IMR-90 (cell line): ENCODE measurements around the gene JADE2. TPM values are rescaled to one million over a fixed set of nuclear protein-coding genes. Genes with fewer than 3 reads are reported as not detected.
A peak's percentile ranks its signal among the peaks of the same experiment; 100 is the strongest.

Experiments
- ATAC-seq: fragments of 200-7000 bp; cut with Tn5 transposase; 2 replicates; pipeline ENCODE4 v1.9.1; 2020; ENCODE audit warnings: low read depth, mild to moderate bottlenecking, moderate library complexity
- Bru-seq: library from RNA; stranded (reverse); fragments of 400-500 nt; gene quantifications from one replicate; lab custom pipeline; 2021; lab: Mats Ljungman, UMichigan
- BruChase-seq, 2 experiments: library from RNA; stranded (reverse); fragments of 400-500 nt; gene quantifications; one replicate each; lab custom pipeline; 2021; lab: Mats Ljungman, UMichigan
- BruUV-seq: library from RNA; stranded (reverse); fragments of 400-500 nt; replicated peaks from 2 replicates; lab custom pipeline; 2021; lab: Mats Ljungman, UMichigan
- CTCF ChIA-PET: fragments of 300-600 bp; formaldehyde crosslinking; extraction: SDS; loops from one replicate; lab custom pipeline; 2021; ENCODE audit warnings: antibody characterized with exemption; lab: Yijun Ruan, JAX
- POLR2A ChIA-PET: fragments of 300-600 bp; sonication (Branson Sonifier 250); formaldehyde crosslinking; loops from one replicate; lab custom pipeline; 2022; ENCODE audit warnings: antibody characterized with exemption; ENCODE audit not compliant: unreplicated experiment; lab: Charles Lee
- DNase-seq: peaks from one replicate; pipeline ENCODE4 v3.0.0; 2013
- H2AFZ ChIP-seq: replicated peaks from 2 replicates; pipeline ENCODE3; 2013; ENCODE audit warnings: low read length, mild to moderate bottlenecking; ENCODE audit not compliant: poor library complexity
- H2AK5ac ChIP-seq: 2 replicates; pipeline ENCODE4 v1.6.1; 2013; ENCODE audit warnings: low read depth, low read length, inconsistent platforms
- H2AK9ac ChIP-seq: replicated peaks from 2 replicates; pipeline ENCODE3; 2013; ENCODE audit warnings: mild to moderate bottlenecking, low read depth, low read length, moderate library complexity; ENCODE audit not compliant: poor library complexity
- H2BK120ac ChIP-seq: 2 replicates; pipeline ENCODE4 v1.6.1; 2013; ENCODE audit warnings: low read depth, low read length, inconsistent platforms
- H2BK15ac ChIP-seq: 3 replicates; pipeline ENCODE4 v1.6.1; 2013; ENCODE audit warnings: low read depth, low read length, inconsistent platforms
- H2BK20ac ChIP-seq: 2 replicates; pipeline ENCODE4 v1.6.1; 2013; ENCODE audit warnings: low read depth, mild to moderate bottlenecking, inconsistent platforms, low read length, moderate library complexity
- H2BK5ac ChIP-seq: 2 replicates; pipeline ENCODE4 v1.6.1; 2013; ENCODE audit warnings: mild to moderate bottlenecking, low read depth, low read length, inconsistent platforms; ENCODE audit not compliant: poor library complexity, severe bottlenecking
- H3K14ac ChIP-seq: replicated peaks from 2 replicates; pipeline ENCODE4 v1.6.1; 2013; ENCODE audit warnings: low read depth, low read length, inconsistent platforms
- H3K18ac ChIP-seq: 2 replicates; pipeline ENCODE4 v1.6.1; 2013; ENCODE audit warnings: low read depth, low read length, control low read depth
- H3K23ac ChIP-seq: 2 replicates; pipeline ENCODE4 v1.6.1; 2013; ENCODE audit warnings: low read depth, low read length, inconsistent platforms
- H3K27ac ChIP-seq: 2 replicates; pipeline ENCODE4 v1.5.1; 2013; ENCODE audit warnings: mild to moderate bottlenecking, control low read depth, low read length; ENCODE audit not compliant: insufficient read depth
- H3K27me3 ChIP-seq: 2 replicates; pipeline ENCODE4 v1.6.1; 2013; ENCODE audit warnings: low read length; ENCODE audit not compliant: control insufficient read depth, insufficient read depth
- H3K36me3 ChIP-seq: 2 replicates; pipeline ENCODE4 v1.6.1; 2013; ENCODE audit warnings: low read length, mixed read lengths; ENCODE audit not compliant: control insufficient read depth, insufficient read depth
- H3K4ac ChIP-seq: 2 replicates; pipeline ENCODE4 v1.6.1; 2013; ENCODE audit warnings: low read depth, low read length, inconsistent platforms
- H3K4me1 ChIP-seq: 2 replicates; pipeline ENCODE4 v1.6.1; 2013; ENCODE audit warnings: low read length, mixed read lengths; ENCODE audit not compliant: control insufficient read depth, insufficient read depth
- H3K4me2 ChIP-seq: 2 replicates; pipeline ENCODE4 v1.6.1; 2013; ENCODE audit warnings: low read depth, mild to moderate bottlenecking, control low read depth, low read length, moderate library complexity
- H3K4me3 ChIP-seq: 2 replicates; pipeline ENCODE4 v1.5.1; 2013; ENCODE audit warnings: low read depth, mild to moderate bottlenecking, control low read depth, low read length, moderate library complexity; ENCODE audit not compliant: insufficient read depth
- H3K56ac ChIP-seq: 2 replicates; pipeline ENCODE4 v1.6.1; 2013; ENCODE audit warnings: low read length, inconsistent platforms; ENCODE audit not compliant: insufficient read depth; ENCODE audit errors: extremely low read depth
- H3K79me1 ChIP-seq, 2 experiments: 2 replicates each; pipeline ENCODE4 v1.6.1; 2013; ENCODE audit warnings: low read length in 2 of 2, inconsistent platforms in 1 of 2, low read depth in 1 of 2
- H3K9ac ChIP-seq: 2 replicates; pipeline ENCODE4 v1.6.1; 2013; ENCODE audit warnings: low read depth, low read length, control low read depth
- H3K9me1 ChIP-seq: 2 replicates; pipeline ENCODE4 v1.6.1; 2013; ENCODE audit warnings: low read length, inconsistent platforms; ENCODE audit not compliant: insufficient read depth
- H3K9me3 ChIP-seq: 2 replicates; pipeline ENCODE4 v1.6.1; 2013; ENCODE audit warnings: low read length; ENCODE audit not compliant: control insufficient read depth, insufficient read depth
- H4K20me1 ChIP-seq: 2 replicates; pipeline ENCODE4 v1.6.1; 2013; ENCODE audit warnings: low read length, inconsistent platforms; ENCODE audit not compliant: insufficient read depth
- H4K5ac ChIP-seq: 2 replicates; pipeline ENCODE4 v1.6.1; 2013; ENCODE audit warnings: mild to moderate bottlenecking, low read depth, low read length, control low read depth
- H4K8ac ChIP-seq, 2 experiments: 2 replicates each; pipeline ENCODE4 v1.6.1; 2013; ENCODE audit warnings: low read depth in 2 of 2, low read length in 2 of 2, control low read depth in 1 of 2, inconsistent platforms in 1 of 2
- H4K91ac ChIP-seq: 2 replicates; pipeline ENCODE4 v1.6.1; 2013; ENCODE audit warnings: low read depth, low read length, inconsistent platforms; ENCODE audit not compliant: insufficient read depth
- BHLHE40 ChIP-seq: fragments of 150-350 bp; IDR thresholded peaks from 2 replicates; pipeline ENCODE4 v1.6.1; 2016; ENCODE audit warnings: mild to moderate bottlenecking, low read depth, low read length
- CEBPB ChIP-seq: IDR thresholded peaks from 2 replicates; pipeline ENCODE4 v1.6.1; 2012; ENCODE audit warnings: low read depth, low read length, improper control_type of control experiment
- CHD1 ChIP-seq: IDR thresholded peaks from 2 replicates; pipeline ENCODE4 v1.6.1; 2012; ENCODE audit warnings: low read depth, low read length, improper control_type of control experiment
- ELK1 ChIP-seq: fragments of 150-350 bp; IDR thresholded peaks from 2 replicates; pipeline ENCODE4 v1.6.1; 2016; ENCODE audit warnings: low read depth, mild to moderate bottlenecking, low read length, moderate library complexity, borderline replicate concordance
- FOS ChIP-seq: fragments of 150-350 bp; IDR thresholded peaks from 2 replicates; pipeline ENCODE4 v1.6.1; 2016; ENCODE audit warnings: low read depth, low read length
- MAZ ChIP-seq: IDR thresholded peaks from 2 replicates; pipeline ENCODE4 v1.6.1; 2012; ENCODE audit warnings: low read depth, mild to moderate bottlenecking, low read length, improper control_type of control experiment, moderate library complexity, borderline replicate concordance
- MXI1 ChIP-seq: IDR thresholded peaks from 2 replicates; pipeline ENCODE4 v1.6.1; 2012; ENCODE audit warnings: low read depth, mild to moderate bottlenecking, low read length, moderate library complexity, borderline replicate concordance
- NFE2L2 ChIP-seq: fragments of 150-350 bp; IDR thresholded peaks from 2 replicates; pipeline ENCODE4 v1.6.1; 2016; ENCODE audit warnings: low read depth, mild to moderate bottlenecking, low read length
- POLR2A ChIP-seq: IDR thresholded peaks from 2 replicates; pipeline ENCODE4 v1.6.1; 2012; ENCODE audit warnings: mild to moderate bottlenecking, low read depth, low read length
- RAD21 ChIP-seq: IDR thresholded peaks from 2 replicates; pipeline ENCODE4 v1.6.1; 2012; ENCODE audit warnings: low read length, improper control_type of control experiment
- RCOR1 ChIP-seq: IDR thresholded peaks from 2 replicates; pipeline ENCODE4 v1.6.1; 2012; ENCODE audit warnings: mild to moderate bottlenecking, low read length, improper control_type of control experiment; ENCODE audit not compliant: insufficient replicate concordance
- SMC3 ChIP-seq: fragments of 150-350 bp; IDR thresholded peaks from 2 replicates; pipeline ENCODE4 v1.6.1; 2016; ENCODE audit warnings: low read depth, mild to moderate bottlenecking, antibody characterized with exemption, low read length, moderate library complexity
- USF2 ChIP-seq: fragments of 150-350 bp; IDR thresholded peaks from 2 replicates; pipeline ENCODE4 v1.6.1; 2017; ENCODE audit warnings: mild to moderate bottlenecking, antibody characterized with exemption, low read length, low read depth
- WGBS, 2 experiments: methylation state at CpG; one replicate each; pipeline versions ENCODE4 v1.1.5 to v1.1.7; 2013; ENCODE audit warnings: missing lambda C conversion rate in 2 of 2; ENCODE audit not compliant: insufficient read length in 1 of 2; ENCODE audit errors: extremely low coverage in 2 of 2; 5-methylcytosine and 5-hydroxymethylcytosine counted together
- dilution Hi-C: fragments of 300-500 bp; cut with HindIII; formaldehyde crosslinking; loops from one replicate; pipeline ENCODE4 v1.14.3; 2018; ENCODE audit warnings: low sequenced_read_pairs; ENCODE audit not compliant: unreplicated experiment
- in situ Hi-C: fragments of 300-500 bp; cut with MboI; formaldehyde crosslinking; loops from 3 replicates; pipeline ENCODE4 v1.14.3; 2019; ENCODE audit warnings: low sequenced_read_pairs, inconsistent platforms, mixed read lengths
- intact Hi-C: fragments of 100-400 bp; cut with micrococcal nuclease; formaldehyde crosslinking; loops from 2 replicates; pipeline ENCODE4 v1.10.0; 2022
- long read RNA-seq: library from polyadenylated mRNA; unstranded; transcript quantifications from one replicate; pipeline ENCODE4 v2.0.0, GENCODE V29; 2021; ENCODE audit not compliant: unreplicated experiment
- polyA plus RNA-seq, 3 experiments: library from polyadenylated mRNA; depleted of rRNA; stranded (reverse); fragments of >200 nt; gene quantifications; 2 replicates each; pipeline ENCODE4 v1.2.3, GENCODE V29; 2012; ENCODE audit warnings: low replicate concordance in 1 of 3
- total RNA-seq: library from RNA; depleted of rRNA; stranded (reverse); fragments of >200 nt; gene quantifications from 2 replicates; pipeline ENCODE4 v1.2.3, GENCODE V29; 2012; rRNA removed

Gene JADE2
- total RNA-seq (13.9 and 14.9 TPM in 2 replicates), polyA plus RNA-seq (2012; rRNA removed) (13.3 and 16.7 TPM in 2 replicates), Bru-seq, nascent RNA (percentile 77 among the genes with signal in this experiment), BruChase-seq, experiment 1, labeled RNA remaining after a 6-hour chase (percentile 80 among the genes with signal in this experiment), BruChase-seq, experiment 2, labeled RNA remaining after a 2-hour chase (percentile 80 among the genes with signal in this experiment)
- polyA plus RNA-seq (2012; cell fraction: cytosol; rRNA removed) = 10.0 and 16.8 TPM in 2 replicates
- polyA plus RNA-seq (2012; cell fraction: nucleus; rRNA removed; ENCODE audit: low replicate concordance) = 19.0 and 26.8 TPM in 2 replicates
- long read RNA-seq, partial matches to known transcripts = 5 of 14 reads
- long read RNA-seq, other reads (novel, unspliced or antisense) = 9 of 14 reads

- Histone ChIP-seq H3K9me1 (peaks cover 15% of the 10 kb centered on the region), H3K56ac (peak within 1 kb of the TSS; percentile 75), H3K79me1 (peaks cover 21 to 28% of the 10 kb centered on the region in 2 experiments; a peak in 3 of 4 replicates), H2BK120ac (peak within 1 kb of the TSS; percentile 88), H2AK5ac (peak within 1 kb of the TSS; percentile 91), H3K23ac (peak within 1 kb of the TSS; percentile 78), H3K4ac (peak within 1 kb of the TSS; percentile 84), H3K14ac (peak within 1 kb of the TSS; percentile 81), H3K27ac (peak within 1 kb of the TSS; percentile 94), H3K4me2 (peak within 1 kb of the TSS; percentile 96), H2AK9ac (peak within 1 kb of the TSS; percentile 97), H3K36me3 (no peaks in the 10 kb centered on the region), H3K9ac (peak within 1 kb of the TSS; percentile 95), H3K27me3 (peaks cover 7% of the 10 kb centered on the region), H2AFZ (peak within 1 kb of the TSS; percentile 93), H2BK20ac (no peak within 1 kb of the TSS), H3K9me3 (no peaks in the 10 kb centered on the region), H4K91ac (peak within 1 kb of the TSS; percentile 87), H4K8ac (peak within 1 kb of the TSS; percentile 85 to 98), H4K5ac (peak within 1 kb of the TSS; percentile 99), H3K18ac (peak within 1 kb of the TSS; percentile 95), H2BK5ac (peak within 1 kb of the TSS; percentile 92), H3K4me3 (peak within 1 kb of the TSS; percentile 62), H4K20me1 (peaks cover 17% of the 10 kb centered on the region; the same call in 1 of the 2 replicates), H3K4me1 (peaks cover 22% of the 10 kb centered on the region), H2BK15ac (no peak within 1 kb of the TSS; the same call in 2 of the 3 replicates)
- ATAC-seq (peak; percentile 10), DNase-seq (peak; percentile 68)
- no TSS peak for BruUV-seq
- intact Hi-C loops (no loop called here), in situ Hi-C loops (loop anchor here (10.0 kb wide), 1 partner anchor 110 kb away; the partner anchor contains the start of gene CDKN2AIPNL), dilution Hi-C loops (no loop called here)
- ChIA-PET CTCF (no interaction called here), POLR2A (interaction anchor here (0.6 to 1.0 kb wide), 6 partner anchors 8 to 153 kb away, joined by 3 to 9 read pairs (median 4); partner anchors contain the start of gene UBE2B)
- WGBS, 2 experiments = 2% methylated on average over 10 of the region's 57 CpGs; no CpG with 5 or more reads in 1 of the 2 experiments
- TF ChIP-seq POLR2A (peak; percentile 32; the same call in 1 of the 2 replicates), SMC3 (peak; percentile 12; the same call in 1 of the 2 replicates), NFE2L2 (no peak), MAZ (no peak), CHD1 (no peak), RAD21 (peak; percentile 28; the same call in 1 of the 2 replicates), RCOR1 (no peak), MXI1 (no peak), FOS (no peak), CEBPB (no peak), USF2 (no peak), ELK1 (no peak), BHLHE40 (no peak)
These were observed at the start of gene JADE2 for GRCh38 chr5:134524826-134525682. Gene JADE2, plus strand, starts transcription at chr5:134525670. Its CDS starts 10,188 bp downstream, at chr5:134535858.
